Activated naive CD4-positive, alpha-beta T cell treated with anti-CD3 and anti-CD28 coated beads, Interleukin-2, amount 50 U/mL, for 72 hours (primary cell): ENCODE data around the gene MRGPRF. TPM values are rescaled to one million over a fixed set of nuclear protein-coding genes. Genes with fewer than 3 reads are reported as not detected.
A peak's percentile ranks its signal among the peaks of the same experiment; 100 is the strongest.

Source experiments
- ATAC-seq, 2 donors: fragments of 150-1000 bp; cut with Tn5 transposase; 2 replicates each; pipeline ENCODE4 v1.10.0; 2021; ENCODE audit warnings: mild to moderate bottlenecking in 2 of 2, moderate library complexity in 2 of 2
- DNase-seq, 2 donors: peaks; one replicate each; pipeline ENCODE4 v3.0.0; 2021 to 2022; ENCODE audit warnings: low spot score in 2 of 2
- H3K27ac Mint-ChIP-seq, 2 donors: one replicate each; pipeline ENCODE4 v1.8.0; 2022; ENCODE audit warnings: mild to moderate bottlenecking in 2 of 2, mixed read lengths in 2 of 2
- H3K36me3 Mint-ChIP-seq, 2 donors: one replicate each; pipeline ENCODE4 v1.8.0; 2022; ENCODE audit warnings: mixed read lengths in 2 of 2
- H3K9me3 Mint-ChIP-seq, 2 donors: one replicate each; pipeline ENCODE4 v1.8.0; 2022; ENCODE audit warnings: mixed read lengths in 2 of 2
- total RNA-seq, 2 donors: library from RNA; stranded (reverse); gene quantifications; one replicate each; pipeline ENCODE4 v1.2.3, GENCODE V29; 2022

Gene MRGPRF
- total RNA-seq, 2 donors from 2014 or later, result not detected

GRCh38 chr11:69053169-69053477 is 40.1 kb upstream of the MRGPRF start:
- ATAC-seq, result no peak
- Mint-ChIP-seq H3K9me3 (no peaks in the 10 kb centered on the region), H3K36me3 (no peaks in the 10 kb centered on the region), H3K27ac (no peak overlapping the region)
- DNase-seq, result no peak

DNA sequence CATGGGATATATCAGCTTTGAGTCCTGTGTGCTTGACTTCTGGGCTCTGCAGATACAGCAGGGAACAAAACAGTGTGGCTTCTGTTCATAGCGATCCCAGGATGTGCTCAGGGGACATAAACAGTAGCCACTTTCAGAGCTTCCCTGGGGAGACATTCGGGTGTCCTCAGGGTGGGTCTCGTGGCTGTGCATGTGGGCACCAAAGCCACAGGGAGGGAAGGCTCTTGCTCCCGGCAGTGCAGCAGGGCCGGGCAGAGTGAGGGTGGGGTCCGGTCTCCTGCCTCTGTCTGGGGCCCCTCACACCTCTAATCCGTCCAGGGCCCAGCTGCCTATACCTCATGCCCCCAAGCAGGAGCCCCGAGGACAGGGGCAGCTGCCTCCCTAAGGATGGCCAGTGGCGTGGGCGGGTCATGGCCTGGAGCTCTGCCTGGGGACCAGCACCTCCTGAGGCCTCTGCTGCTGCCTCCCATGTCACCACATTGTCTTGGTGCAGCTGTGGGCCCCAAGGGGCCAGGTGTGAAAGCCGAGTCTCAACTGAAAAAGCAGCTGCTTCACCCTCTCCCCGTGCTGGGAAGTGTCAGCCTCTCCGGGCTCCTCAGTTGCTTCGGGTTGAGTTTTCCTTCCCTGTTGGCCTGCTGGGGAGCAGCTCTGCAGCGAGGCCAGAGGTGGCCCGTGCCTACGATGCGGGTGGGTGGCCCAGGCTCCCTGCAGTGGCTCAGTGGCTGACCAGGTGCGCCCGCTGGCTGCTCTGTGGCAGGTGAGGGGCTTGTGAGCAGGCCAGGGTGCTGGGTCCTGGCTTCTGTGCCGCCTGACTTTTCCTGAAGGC is 39.5 kb upstream of the MRGPRF start:
- Mint-ChIP-seq H3K27ac (peak overlapping the region in 1 of 2 donors; percentile 14), H3K36me3 (no peaks in the 10 kb centered on the region), H3K9me3 (no peaks in the 10 kb centered on the region)
- DNase-seq, result no peak
- no peak for ATAC-seq

- ATAC-seq, result no peak
- no peak for DNase-seq
- Mint-ChIP-seq H3K27ac (peak overlapping the region in 1 of 2 donors; percentile 14), H3K36me3 (no peaks in the 10 kb centered on the region), H3K9me3 (no peaks in the 10 kb centered on the region)
Observed at GRCh38 chr11:69051381-69052342, 38.6 kb upstream of the MRGPRF start.

DNA sequence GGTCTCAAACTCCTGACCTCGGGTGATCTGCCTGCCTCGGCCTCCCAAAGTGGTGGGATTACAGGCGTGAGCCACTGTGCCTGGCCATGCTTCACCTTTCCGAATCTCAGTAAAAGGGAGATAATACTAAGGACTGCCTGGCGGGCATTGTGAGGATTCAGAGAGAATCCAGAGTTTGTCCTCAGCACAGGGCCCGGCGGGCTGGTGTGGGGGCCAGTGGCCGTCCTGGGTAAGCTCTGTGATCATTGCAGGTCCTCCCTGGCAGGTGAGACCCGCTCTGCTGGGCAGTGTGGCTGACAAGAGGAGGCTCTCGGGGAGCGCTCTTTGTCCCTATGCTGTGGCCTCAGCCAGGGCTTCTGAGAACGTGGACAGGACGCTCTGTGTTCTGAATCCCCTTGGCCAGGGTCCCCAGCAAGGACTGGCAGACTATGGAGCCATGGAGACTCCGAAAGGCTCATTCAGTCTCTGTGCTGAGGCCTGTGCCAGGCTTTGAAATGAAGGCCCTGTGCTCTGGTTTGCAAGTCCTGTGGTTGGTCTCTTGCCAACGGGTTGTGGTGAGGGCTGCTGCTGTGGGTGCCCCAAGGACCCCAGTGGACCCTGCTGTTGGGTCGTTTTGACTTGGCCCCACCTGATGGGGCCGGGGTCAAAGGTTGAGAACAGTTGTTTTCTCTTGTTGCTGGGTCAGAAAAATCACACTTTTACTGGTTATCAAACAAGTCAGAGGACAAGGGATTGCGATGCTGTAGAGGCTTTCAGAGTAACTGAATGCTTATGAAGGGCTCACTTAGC is 37.7 kb upstream of the MRGPRF start:
- Mint-ChIP-seq H3K36me3 (no peaks in the 10 kb centered on the region), H3K9me3 (no peaks in the 10 kb centered on the region), H3K27ac (peak overlapping the region; percentile 44 to 86)
- no peak for ATAC-seq
- no peak for DNase-seq

- Mint-ChIP-seq H3K27ac (peak overlapping the region; percentile 82 to 86), H3K36me3 (no peaks in the 10 kb centered on the region), H3K9me3 (no peaks in the 10 kb centered on the region)
- no peak for DNase-seq
- ATAC-seq, result no peak
Observed at GRCh38 chr11:69049490-69049867, 36.4 kb upstream of the MRGPRF start.

DNA sequence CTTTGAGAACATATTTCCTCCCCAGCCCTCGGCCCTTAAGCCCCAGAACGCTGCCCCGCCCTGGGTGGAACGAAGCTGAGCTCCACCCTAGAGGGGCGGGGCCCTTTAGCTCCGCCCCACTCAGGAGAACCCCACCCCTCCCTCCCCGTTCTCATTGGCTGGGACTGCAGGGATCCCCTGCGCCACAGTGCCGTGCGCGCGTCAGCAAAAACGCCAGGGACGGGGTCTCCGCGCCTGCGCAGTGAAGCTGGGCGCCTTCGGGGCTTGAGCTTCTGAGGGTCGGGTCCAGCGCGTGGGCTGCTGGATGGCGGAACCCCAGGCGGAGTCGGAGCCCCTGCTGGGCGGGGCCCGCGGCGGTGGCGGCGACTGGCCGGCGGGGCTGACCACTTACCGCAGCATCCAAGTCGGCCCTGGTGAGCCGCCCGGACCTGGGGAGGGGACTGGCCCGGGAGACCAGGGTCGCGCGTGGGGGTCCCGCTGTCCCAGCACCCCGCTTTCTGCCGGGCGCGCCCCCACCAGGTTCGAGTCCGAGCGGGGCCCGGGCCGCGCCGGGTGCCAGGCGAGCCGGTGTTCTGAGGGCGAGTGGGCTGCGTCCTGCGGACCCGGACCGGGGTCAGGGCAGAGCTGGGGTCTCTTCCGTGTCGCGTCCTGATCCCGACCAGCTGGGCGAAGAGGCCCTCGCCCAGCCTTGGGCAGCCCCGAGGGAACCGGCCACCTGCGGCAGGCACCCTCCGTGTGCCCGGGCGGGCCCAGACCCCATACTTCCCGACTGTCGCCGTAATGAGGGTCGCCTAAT is 35.8 kb upstream of the MRGPRF start, which contains the start of gene TPCN2:
TPCN2 (plus strand) TSS at position 239 of the 796 bp plus-strand sequence; CDS start at position 305, 66 bp downstream.
- H3K36me3 Mint-ChIP-seq, result no peaks in the 10 kb centered on the region
- no peaks in the 10 kb centered on the region for H3K9me3 Mint-ChIP-seq
- DNase-seq, result peak; percentile 90 to 92
- peak within 1 kb of the TSS; percentile 82 to 86 for H3K27ac Mint-ChIP-seq
- peak; percentile 97 to 100 for ATAC-seq

DNA sequence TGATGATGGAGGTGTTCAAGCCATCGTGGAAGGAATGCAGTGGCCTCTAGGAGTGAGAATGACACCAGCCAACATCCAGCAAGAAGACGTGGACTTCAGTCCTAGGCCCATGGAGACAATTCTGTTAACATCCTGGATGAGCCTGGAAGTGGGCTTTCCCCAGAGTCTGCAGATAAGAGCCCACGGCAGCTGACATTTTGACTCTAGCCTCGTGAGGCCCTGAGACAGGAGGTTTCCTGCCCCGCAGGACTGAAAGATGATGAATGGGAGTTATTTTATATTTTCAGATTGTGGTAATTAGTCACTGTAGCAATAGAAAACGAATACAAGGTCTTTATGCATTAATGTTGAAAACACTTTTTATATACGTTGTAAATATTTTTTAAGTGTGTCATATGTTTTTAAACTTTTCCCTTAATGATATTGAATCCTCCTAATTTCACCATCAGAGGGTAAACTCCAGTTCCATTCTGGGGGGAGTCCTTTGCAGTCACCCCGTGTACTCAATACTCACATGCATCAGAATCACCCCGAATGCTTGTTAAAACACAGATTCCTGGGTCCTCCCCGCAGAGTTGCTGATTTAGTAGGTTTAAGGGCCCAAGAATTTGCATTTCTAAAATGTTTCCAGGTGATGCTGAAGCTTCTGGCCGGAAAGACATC is 35.1 kb upstream of the MRGPRF start:
- H3K36me3 Mint-ChIP-seq, result no peaks in the 10 kb centered on the region
- no peaks in the 10 kb centered on the region for H3K9me3 Mint-ChIP-seq
- no peak for DNase-seq
- H3K27ac Mint-ChIP-seq, result peak overlapping the region in 1 of 2 donors; percentile 86
- peak in 1 of 2 donors; percentile 39 for ATAC-seq

GRCh38 chr11:69044111-69045013 is 31.3 kb upstream of the MRGPRF start:
- DNase-seq (peak in 1 of 2 donors; percentile 18), ATAC-seq (no peak)
- Mint-ChIP-seq H3K9me3 (peaks cover 0 to 6% of the 10 kb centered on the region in 2 donors), H3K36me3 (peaks cover 0 to 5% of the 10 kb centered on the region in 2 donors), H3K27ac (no peak overlapping the region)

DNA sequence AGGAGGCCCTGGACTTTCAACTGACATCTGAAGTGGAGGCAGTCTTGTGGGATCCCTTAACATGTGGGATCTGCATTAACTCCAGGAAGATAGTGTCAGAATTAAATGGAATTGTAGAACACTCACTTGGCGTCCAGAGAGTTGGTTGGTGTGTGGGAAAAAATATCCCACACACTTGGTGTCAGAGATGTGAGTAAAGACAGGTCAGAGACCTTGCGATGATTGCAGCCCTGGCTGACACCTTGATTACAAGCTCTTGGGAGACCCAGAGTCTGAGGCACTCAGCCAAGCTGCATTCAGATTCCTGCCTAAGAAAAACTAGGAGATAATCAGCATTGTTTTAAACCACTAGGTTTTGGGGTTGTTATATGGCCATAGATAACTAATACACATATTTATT is 28.5 kb upstream of the MRGPRF start:
- peaks cover 0 to 5% of the 10 kb centered on the region in 2 donors for H3K36me3 Mint-ChIP-seq

DNA sequence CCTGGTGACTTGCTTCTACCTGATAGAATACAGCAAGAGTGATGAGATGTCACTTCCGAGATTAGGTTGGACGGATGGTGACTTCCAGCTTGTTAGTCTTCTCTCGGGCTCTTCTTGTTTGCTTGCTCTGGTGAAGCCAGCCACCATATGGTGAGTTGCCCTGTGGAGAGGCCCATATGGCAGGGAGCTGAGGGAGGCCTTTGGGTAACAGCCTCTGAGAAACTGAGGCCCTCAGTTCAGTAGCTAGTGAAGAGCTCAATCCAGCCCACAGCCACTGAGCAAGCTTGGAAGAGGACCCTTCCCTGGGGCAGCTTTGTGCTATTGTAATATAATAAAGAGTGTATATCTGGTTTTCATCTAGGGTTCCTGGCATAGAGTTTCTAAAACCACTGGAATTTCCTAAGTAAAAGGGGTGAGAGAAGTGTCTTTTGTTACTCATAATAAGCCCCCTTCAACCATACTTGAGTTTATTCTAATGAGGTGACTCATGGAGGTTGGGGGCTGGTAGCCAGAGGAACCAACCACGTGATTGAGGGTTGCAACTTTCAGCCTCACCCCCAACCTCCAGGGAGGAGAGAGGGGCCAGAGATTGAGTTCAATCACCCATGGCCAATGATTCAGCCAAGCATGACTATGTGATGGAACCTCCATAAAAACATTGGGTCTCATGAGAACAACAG is 27.7 kb upstream of the MRGPRF start:
- Mint-ChIP-seq H3K9me3 (peaks cover 0 to 6% of the 10 kb centered on the region in 2 donors), H3K36me3 (peaks cover 0 to 5% of the 10 kb centered on the region in 2 donors), H3K27ac (peak overlapping the region; percentile 41 to 79)
- ATAC-seq (peak; percentile 81 to 91), DNase-seq (no peak)

More for the DNA sequence above, 28.5 kb upstream of the MRGPRF start:
- DNase-seq (no peak), ATAC-seq (no peak)
- Mint-ChIP-seq H3K27ac (peak overlapping the region in 1 of 2 donors; percentile 41), H3K9me3 (peaks cover 0 to 6% of the 10 kb centered on the region in 2 donors)

- Mint-ChIP-seq H3K9me3 (peaks cover 0 to 6% of the 10 kb centered on the region in 2 donors), H3K27ac (peak overlapping the region in 1 of 2 donors; percentile 26), H3K36me3 (peaks cover 0 to 5% of the 10 kb centered on the region in 2 donors)
- DNase-seq, result no peak
- ATAC-seq, result no peak
Observed at GRCh38 chr11:69040051-69040450, 27.0 kb upstream of the MRGPRF start.

GRCh38 chr11:69039501-69039900 is 26.5 kb upstream of the MRGPRF start:
- Mint-ChIP-seq H3K9me3 (peaks cover 0 to 6% of the 10 kb centered on the region in 2 donors), H3K36me3 (peaks cover 0 to 5% of the 10 kb centered on the region in 2 donors), H3K27ac (peak overlapping the region in 1 of 2 donors; percentile 26)
- DNase-seq (no peak), ATAC-seq (no peak)

DNA sequence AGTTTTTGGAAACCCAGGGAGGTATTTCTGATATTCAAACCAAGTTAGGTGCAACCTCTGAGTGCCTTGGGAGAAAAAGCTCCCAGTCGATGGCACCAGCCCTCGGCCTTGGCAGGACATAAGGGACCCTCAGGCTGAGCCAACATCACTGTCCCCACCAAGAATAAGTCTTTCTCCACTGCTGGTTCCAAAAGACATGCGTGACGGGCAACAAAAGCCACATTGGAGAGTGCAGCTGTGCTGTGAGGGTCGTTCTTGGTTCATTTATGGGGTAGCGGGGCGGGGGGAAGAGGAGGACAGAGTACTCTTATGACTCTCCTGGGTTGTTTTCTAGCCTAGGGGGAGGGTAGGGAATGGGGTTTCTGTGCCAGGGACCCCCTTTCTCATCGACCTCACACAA is 24.5 kb upstream of the MRGPRF start:
- DNase-seq (no peak), ATAC-seq (no peak)
- peaks cover 0 to 5% of the 10 kb centered on the region in 2 donors for H3K36me3 Mint-ChIP-seq
- H3K9me3 Mint-ChIP-seq, result peaks cover 0 to 6% of the 10 kb centered on the region in 2 donors
- H3K27ac Mint-ChIP-seq, result no peak overlapping the region

DNA sequence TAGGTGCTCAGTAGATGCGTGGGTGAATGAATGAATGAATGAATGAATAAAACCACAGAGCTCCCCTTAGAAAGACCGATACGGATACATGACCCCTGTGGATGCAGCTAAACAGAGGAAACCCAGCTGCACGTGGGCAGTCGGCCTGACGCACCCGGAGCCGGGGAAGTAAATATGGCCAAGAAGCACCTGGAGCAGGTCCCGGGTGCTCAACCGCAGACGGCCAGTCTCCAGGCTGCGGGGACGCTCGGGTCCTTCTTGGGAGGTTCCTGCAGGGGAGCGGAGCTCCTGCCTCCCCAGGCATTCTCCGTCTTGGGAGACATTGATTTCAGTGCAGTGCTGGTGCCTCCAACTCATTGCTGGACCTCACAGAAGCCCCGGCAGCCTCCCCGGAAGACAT is 24.0 kb upstream of the MRGPRF start:
- Mint-ChIP-seq H3K36me3 (peaks cover 0 to 5% of the 10 kb centered on the region in 2 donors), H3K27ac (no peak overlapping the region), H3K9me3 (peaks cover 0 to 6% of the 10 kb centered on the region in 2 donors)
- ATAC-seq (no peak), DNase-seq (no peak)
